Measurements from ENCODE around the gene ASPSCR1.

GRCh38 chr17:81996232-81996756, 18.9 kb downstream of the ASPSCR1 start:
- TF ChIP-seq CTCF (conservative IDR thresholded peaks at IDR 0.05) = no peak
- TF ChIP-seq EZH2 (IDR thresholded peaks at IDR 0.05; ENCODE audit: low read depth) = no peak
